Activated CD4-positive, alpha-beta T cell treated with anti-CD3 and anti-CD28 coated beads for 36 hours (primary cell): ENCODE measurements around the gene ZBTB17. TPM values are rescaled to one million over a fixed set of nuclear protein-coding genes. Genes with fewer than 3 reads are reported as not detected.

Experiments
- ATAC-seq: fragments of 200-7000 bp; cut with Tn5 transposase; one replicate; pipeline ENCODE4 v1.10.0; 2021; ENCODE audit warnings: mild to moderate bottlenecking, moderate library complexity
- CTCF ChIA-PET: fragments of 350-600 bp; sonication (Branson Sonifier 250); formaldehyde crosslinking; loops from one replicate; lab custom pipeline; 2021; ENCODE audit warnings: antibody characterized with exemption; lab: Charles Lee
- POLR2A ChIA-PET: fragments of 350-600 bp; sonication (Branson Sonifier 250); formaldehyde crosslinking; loops from one replicate; lab custom pipeline; 2021; ENCODE audit warnings: antibody characterized with exemption, inconsistent platforms; lab: Charles Lee
- DNase-seq: peaks from one replicate; pipeline ENCODE4 v3.0.0-alpha.2; 2020
- H3K27ac Mint-ChIP-seq: one replicate; pipeline ENCODE4 v1.8.0; 2021; ENCODE audit warnings: mixed read lengths
- H3K27me3 Mint-ChIP-seq: one replicate; pipeline ENCODE4 v1.8.0; 2021; ENCODE audit warnings: mixed read lengths
- H3K36me3 Mint-ChIP-seq: one replicate; pipeline ENCODE4 v1.8.0; 2021; ENCODE audit warnings: low read depth, mixed read lengths
- H3K4me1 Mint-ChIP-seq: one replicate; pipeline ENCODE4 v1.8.0; 2021; ENCODE audit warnings: mixed read lengths
- H3K4me3 Mint-ChIP-seq: one replicate; pipeline ENCODE4 v1.8.0; 2021; ENCODE audit warnings: mild to moderate bottlenecking, moderate library complexity, mixed read lengths
- H3K9me3 Mint-ChIP-seq: one replicate; pipeline ENCODE4 v1.8.0; 2021; ENCODE audit warnings: low read depth, mixed read lengths
- intact Hi-C, 2 experiments: fragments of 100-400 bp; cut with DNase I in 1 of 2; cut with micrococcal nuclease in 1 of 2; formaldehyde crosslinking; loops; one replicate each; pipeline versions ENCODE4 v1.14.2 to v1.15.1; 2022 to 2024; cut with DNase I, micrococcal nuclease
- total RNA-seq, 2 experiments: library from RNA; stranded (reverse); gene quantifications; one replicate each; pipeline ENCODE4 v1.2.3, GENCODE V29; 2021

The ZBTB17 gene
- total RNA-seq, 2 experiments from 2014 or later: 47.7 to 48.3 TPM

- Mint-ChIP-seq H3K27ac (peak overlapping the region; percentile 19), H3K36me3 (no peaks in the 10 kb centered on the region), H3K27me3 (no peaks in the 10 kb centered on the region), H3K4me1 (no peaks in the 10 kb centered on the region), H3K4me3 (no peak overlapping the region), H3K9me3 (no peaks in the 10 kb centered on the region)
- intact Hi-C loops: loop anchor here in 1 of 2 experiments (1.0 kb wide), 2 partner anchors 179 to 202 kb away; no protein-coding TSS in a partner anchor
- ChIA-PET CTCF (interaction anchor here (0.6 to 2.1 kb wide), 13 partner anchors 9 to 203 kb away, joined by 3 to 11 read pairs (median 3); partner anchors contain the start of gene CLCNKA), POLR2A (no interaction called here)
- ATAC-seq (peak; percentile 92), DNase-seq (peak; percentile 77)
Observed at GRCh38 chr1:15994590-15995351, 18.9 kb upstream of the ZBTB17 start.

- no peak for ATAC-seq
- ChIA-PET CTCF (interaction anchor here (0.8 to 2.1 kb wide), 7 partner anchors 14 to 202 kb away, joined by 3 to 11 read pairs (median 4); no protein-coding TSS in a partner anchor), POLR2A (no interaction called here)
- H3K9me3 Mint-ChIP-seq: no peaks in the 10 kb centered on the region
- no peak overlapping the region for H3K27ac Mint-ChIP-seq
- no peak overlapping the region for H3K4me3 Mint-ChIP-seq
- intact Hi-C loops: loop anchor here in 1 of 2 experiments (1.0 kb wide), 2 partner anchors 179 to 202 kb away; no protein-coding TSS in a partner anchor
- H3K36me3 Mint-ChIP-seq: no peaks in the 10 kb centered on the region
- no peak for DNase-seq
- H3K27me3 Mint-ChIP-seq: no peaks in the 10 kb centered on the region
- H3K4me1 Mint-ChIP-seq: no peaks in the 10 kb centered on the region
Observed at GRCh38 chr1:15994081-15994480, 18.2 kb upstream of the ZBTB17 start.

DNA sequence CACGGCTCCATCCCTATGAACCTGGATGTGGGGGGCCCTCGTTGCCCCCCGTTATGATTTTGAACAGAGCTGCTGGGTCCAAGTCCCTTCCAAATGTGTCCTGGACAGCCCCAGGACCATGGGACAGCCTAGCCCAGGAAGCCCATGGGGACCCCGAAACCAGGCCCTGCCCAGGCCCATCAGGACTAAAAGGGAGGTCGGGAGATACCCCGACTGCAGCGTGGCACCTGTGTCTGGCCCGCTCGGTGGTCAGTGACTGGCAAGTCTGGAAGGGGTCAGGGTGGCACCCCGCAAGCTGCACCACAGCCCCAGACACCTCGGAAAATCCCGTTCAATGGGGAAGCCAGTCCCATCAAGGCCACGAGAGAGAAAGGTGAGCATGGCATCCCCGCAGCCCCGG lies 17.8 kb upstream of the ZBTB17 start:
- H3K36me3 Mint-ChIP-seq: no peaks in the 10 kb centered on the region
- ChIA-PET CTCF (interaction anchor here (0.9 to 2.1 kb wide), 3 partner anchors 17 to 179 kb away, joined by 3 to 11 read pairs (median 3); no protein-coding TSS in a partner anchor), POLR2A (no interaction called here)
- H3K27ac Mint-ChIP-seq: no peak overlapping the region
- no peaks in the 10 kb centered on the region for H3K27me3 Mint-ChIP-seq
- DNase-seq (no peak), ATAC-seq (no peak)
- intact Hi-C loops: loop anchor here in 1 of 2 experiments (1.0 kb wide), 2 partner anchors 178 to 201 kb away; no protein-coding TSS in a partner anchor
- no peak overlapping the region for H3K4me3 Mint-ChIP-seq
- no peaks in the 10 kb centered on the region for H3K4me1 Mint-ChIP-seq
- no peaks in the 10 kb centered on the region for H3K9me3 Mint-ChIP-seq

DNA sequence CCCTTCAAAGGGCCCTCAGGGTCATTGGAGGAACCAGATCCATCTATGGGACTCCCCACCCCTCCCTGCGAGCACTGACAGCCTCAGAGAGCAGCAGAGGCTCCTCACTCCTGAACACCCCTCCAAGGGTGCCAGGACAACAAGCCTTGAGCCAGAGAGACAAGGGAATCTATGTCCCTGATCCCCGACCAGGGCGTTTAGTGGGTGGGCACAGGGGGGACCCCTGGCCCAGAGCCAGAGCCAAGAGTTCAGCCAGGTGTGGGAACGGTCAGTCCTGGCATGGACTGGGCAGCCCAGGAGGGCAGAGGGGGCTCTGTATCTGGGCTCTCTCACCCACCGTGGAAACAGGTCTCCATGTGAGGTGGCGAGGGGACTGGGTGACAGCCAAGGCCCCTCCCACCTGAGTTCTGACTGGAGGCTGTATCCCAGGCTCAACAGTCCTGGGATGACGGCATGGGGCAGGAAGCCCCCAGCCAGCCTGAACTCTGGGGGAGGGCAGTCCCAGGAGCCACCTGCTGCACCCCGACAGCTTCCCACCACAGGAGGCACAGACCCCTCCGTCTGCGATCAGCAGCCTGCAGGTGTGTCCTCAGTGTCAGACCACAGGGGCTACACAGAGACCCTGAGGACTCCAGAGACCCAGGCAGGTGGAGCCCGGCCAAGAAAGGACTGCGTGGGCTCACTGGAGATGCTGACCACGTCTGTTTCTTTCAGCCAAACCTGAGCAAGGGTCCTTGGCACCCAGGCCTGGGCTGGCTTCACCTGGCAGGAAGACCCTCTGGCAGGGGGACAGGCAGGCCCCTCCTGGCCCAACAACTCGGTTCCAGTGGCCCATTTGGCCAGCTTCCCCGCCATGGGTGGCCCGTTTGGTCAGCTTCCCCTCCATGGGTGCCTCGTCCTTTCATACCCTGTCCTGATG lies 16.9 kb upstream of the ZBTB17 start:
- no peak overlapping the region for H3K27ac Mint-ChIP-seq
- POLR2A ChIA-PET: no interaction called here
- intact Hi-C loops: no loop called here

DNA sequence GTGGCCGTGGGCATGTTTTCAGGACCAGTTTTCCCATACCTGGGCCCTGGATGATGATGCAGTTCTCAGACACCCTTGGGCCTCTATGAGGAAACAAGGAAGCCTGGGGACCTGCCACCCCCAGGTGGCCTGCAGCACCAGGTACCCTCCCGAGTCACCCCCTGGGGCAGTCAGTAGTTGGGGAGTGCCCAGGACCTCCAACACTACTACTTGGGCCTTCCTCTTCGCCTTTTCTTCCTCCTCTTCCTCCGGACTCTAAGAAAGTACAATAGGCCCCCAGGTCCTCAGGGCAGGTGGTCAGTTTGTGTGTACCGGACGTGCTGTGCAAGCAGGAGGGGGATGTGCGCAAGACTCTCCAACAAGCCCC lies 16.3 kb upstream of the ZBTB17 start:
- ATAC-seq (no peak), DNase-seq (no peak)
- intact Hi-C loops: no loop called here
- Mint-ChIP-seq H3K4me1 (no peaks in the 10 kb centered on the region), H3K9me3 (no peaks in the 10 kb centered on the region), H3K27ac (no peak overlapping the region), H3K4me3 (no peak overlapping the region), H3K36me3 (no peaks in the 10 kb centered on the region), H3K27me3 (no peaks in the 10 kb centered on the region)
- CTCF ChIA-PET: no interaction called here
- POLR2A ChIA-PET: no interaction called here

More for the DNA sequence above, 16.9 kb upstream of the ZBTB17 start:
- CTCF ChIA-PET: interaction anchor here (0.6 kb wide), 1 partner anchor 17 kb away, joined by 4 read pairs; no protein-coding TSS in a partner anchor
- DNase-seq: no peak
- no peak for ATAC-seq
- Mint-ChIP-seq H3K27me3 (no peaks in the 10 kb centered on the region), H3K4me3 (no peak overlapping the region), H3K9me3 (no peaks in the 10 kb centered on the region), H3K36me3 (no peaks in the 10 kb centered on the region), H3K4me1 (no peaks in the 10 kb centered on the region)

GRCh38 chr1:15991427-15992186 lies 15.7 kb upstream of the ZBTB17 start:
- H3K4me3 Mint-ChIP-seq: no peak overlapping the region
- H3K36me3 Mint-ChIP-seq: no peaks in the 10 kb centered on the region
- H3K9me3 Mint-ChIP-seq: no peaks in the 10 kb centered on the region
- no peak for ATAC-seq
- no peak for DNase-seq
- no peak overlapping the region for H3K27ac Mint-ChIP-seq
- H3K4me1 Mint-ChIP-seq: no peaks in the 10 kb centered on the region
- ChIA-PET POLR2A (no interaction called here), CTCF (no interaction called here)
- H3K27me3 Mint-ChIP-seq: no peaks in the 10 kb centered on the region
- intact Hi-C loops: no loop called here

DNA sequence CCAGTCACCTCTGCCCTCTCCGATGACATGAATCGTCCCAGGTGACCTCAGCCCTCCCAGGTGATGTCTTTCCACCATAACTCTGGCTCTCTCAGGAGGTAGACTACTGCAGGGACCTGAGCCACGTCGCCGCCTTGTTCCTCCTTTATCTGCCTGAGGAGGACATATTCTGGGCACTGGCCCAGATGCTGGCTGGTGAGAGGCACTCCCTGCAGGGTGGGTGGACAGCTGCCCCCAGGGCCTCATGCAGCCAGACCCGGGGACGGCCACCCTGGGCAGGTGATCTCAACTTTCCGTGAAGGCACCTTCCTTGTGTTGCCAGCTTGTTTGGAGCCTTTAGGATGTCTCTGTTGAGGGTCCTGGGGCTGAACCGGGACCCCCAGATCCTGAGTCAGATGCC lies 13.9 kb upstream of the ZBTB17 start:
- ATAC-seq (no peak), DNase-seq (no peak)
- Mint-ChIP-seq H3K36me3 (no peaks in the 10 kb centered on the region), H3K4me3 (no peak overlapping the region), H3K27me3 (no peaks in the 10 kb centered on the region), H3K27ac (no peak overlapping the region), H3K9me3 (no peaks in the 10 kb centered on the region), H3K4me1 (peaks cover 11% of the 10 kb centered on the region)
- CTCF ChIA-PET: no interaction called here
- intact Hi-C loops: no loop called here
- POLR2A ChIA-PET: no interaction called here

GRCh38 chr1:15988856-15989736 lies 13.2 kb upstream of the ZBTB17 start:
- no peaks in the 10 kb centered on the region for H3K36me3 Mint-ChIP-seq
- H3K4me1 Mint-ChIP-seq: peaks cover 17% of the 10 kb centered on the region
- DNase-seq: no peak
- H3K27ac Mint-ChIP-seq: no peak overlapping the region
- no peak overlapping the region for H3K4me3 Mint-ChIP-seq
- no peaks in the 10 kb centered on the region for H3K9me3 Mint-ChIP-seq
- H3K27me3 Mint-ChIP-seq: no peaks in the 10 kb centered on the region
- no peak for ATAC-seq
- POLR2A ChIA-PET: no interaction called here
- CTCF ChIA-PET: no interaction called here
- intact Hi-C loops: no loop called here

DNA sequence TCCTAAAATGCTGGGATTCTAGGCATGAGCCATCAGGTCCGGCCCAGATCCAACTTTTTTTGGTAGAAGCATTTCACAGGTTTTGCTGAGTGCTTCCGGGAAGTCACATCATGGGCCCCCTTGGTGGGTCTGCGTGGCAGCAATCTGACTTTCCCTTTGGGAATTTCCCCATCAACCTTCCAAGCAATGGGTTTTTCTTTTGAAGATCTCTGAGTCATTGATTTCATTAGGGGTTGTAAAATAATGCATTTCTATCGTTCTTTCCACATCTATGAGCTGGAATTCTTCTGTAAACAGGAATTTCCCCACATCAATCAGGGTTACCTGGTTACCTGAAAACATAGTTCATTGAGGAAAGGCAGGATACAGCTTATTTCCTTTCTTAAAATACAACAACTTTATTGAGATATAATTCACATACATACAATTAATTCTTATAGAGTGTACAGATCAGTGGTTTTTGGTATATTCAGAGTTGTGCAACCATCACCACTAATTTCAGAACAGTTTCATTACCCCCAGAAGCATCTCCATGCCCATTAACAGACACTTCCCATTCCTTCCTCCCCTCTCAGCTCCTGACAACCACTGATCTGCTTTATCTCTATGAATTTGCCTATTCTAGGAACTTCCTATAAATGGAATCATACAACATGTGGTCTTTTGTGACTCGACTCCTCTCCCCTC lies 9.9 kb upstream of the ZBTB17 start:
- H3K27me3 Mint-ChIP-seq: no peaks in the 10 kb centered on the region
- H3K27ac Mint-ChIP-seq: peak overlapping the region; percentile 13
- peaks cover 24% of the 10 kb centered on the region for H3K4me1 Mint-ChIP-seq
- H3K36me3 Mint-ChIP-seq: no peaks in the 10 kb centered on the region
- ATAC-seq (no peak), DNase-seq (no peak)
- ChIA-PET CTCF (interaction anchor here (1.0 to 2.4 kb wide), 3 partner anchors 9 to 23 kb away, joined by 3 to 8 read pairs (median 4); no protein-coding TSS in a partner anchor), POLR2A (no interaction called here)
- intact Hi-C loops: no loop called here
- H3K9me3 Mint-ChIP-seq: peaks cover 7% of the 10 kb centered on the region
- H3K4me3 Mint-ChIP-seq: no peak overlapping the region

- intact Hi-C loops: no loop called here
- Mint-ChIP-seq H3K4me1 (peaks cover 24% of the 10 kb centered on the region), H3K27me3 (no peaks in the 10 kb centered on the region), H3K4me3 (no peak overlapping the region), H3K36me3 (no peaks in the 10 kb centered on the region), H3K9me3 (peaks cover 7% of the 10 kb centered on the region), H3K27ac (no peak overlapping the region)
- CTCF ChIA-PET: interaction anchor here (0.7 kb wide), 1 partner anchor 12 kb away, joined by 3 read pairs; no protein-coding TSS in a partner anchor
- ATAC-seq (no peak), DNase-seq (no peak)
- POLR2A ChIA-PET: interaction anchor here (0.5 kb wide), 1 partner anchor 19 kb away, joined by 5 read pairs; no protein-coding TSS in a partner anchor
Observed at GRCh38 chr1:15983275-15983674, 7.4 kb upstream of the ZBTB17 start.
